HepG2 (cell line): ENCODE measurements around the gene REST. TPM values are rescaled to one million over a fixed set of nuclear protein-coding genes. Genes with fewer than 3 reads are reported as not detected.

Source experiments
- AHDC1 ChIP-seq: sonication (generic); formaldehyde crosslinking; IDR thresholded peaks from 2 replicates; pipeline ENCODE4 v1.5.1; 2020; ENCODE audit warnings: mild to moderate bottlenecking, missing genetic modification reagents, borderline replicate concordance
- ATM ChIP-seq: fragments of 450-650 bp; IDR thresholded peaks from 2 replicates; pipeline ENCODE4 v1.7.1; 2017; ENCODE audit warnings: mild to moderate bottlenecking, borderline replicate concordance
- CCDC6 ChIP-seq: sonication (generic); formaldehyde crosslinking; IDR thresholded peaks from 2 replicates; pipeline ENCODE4 v1.8.1; 2022; ENCODE audit warnings: mild to moderate bottlenecking, missing genetic modification reagents, moderate library complexity
- PAX8 ChIP-seq: sonication (generic); formaldehyde crosslinking; IDR thresholded peaks from 2 replicates; pipeline ENCODE4 v1.8.0; 2022; ENCODE audit warnings: mild to moderate bottlenecking, missing genetic modification reagents, borderline replicate concordance
- POLR2G ChIP-seq: fragments of 200-400 bp; formaldehyde crosslinking; IDR thresholded peaks from 2 replicates; pipeline ENCODE4 v1.6.1; 2018; ENCODE audit warnings: mild to moderate bottlenecking, low read depth, low read length, moderate library complexity
- PRDM15 ChIP-seq: sonication (generic); formaldehyde crosslinking; IDR thresholded peaks from 2 replicates; pipeline ENCODE4 v1.4.0; 2020; ENCODE audit warnings: missing genetic modification reagents
- SP4 ChIP-seq: sonication (generic); formaldehyde crosslinking; IDR thresholded peaks from 2 replicates; pipeline ENCODE4 v1.8.1; 2023; ENCODE audit warnings: mild to moderate bottlenecking, missing genetic modification reagents
- SRSF4 ChIP-seq: fragments of 200-400 bp; formaldehyde crosslinking; IDR thresholded peaks from one replicate; pipeline ENCODE4 v1.6.1; 2018; ENCODE audit warnings: mild to moderate bottlenecking, low read depth, low read length, moderate library complexity; ENCODE audit not compliant: poor library complexity, severe bottlenecking
- ZNF280B ChIP-seq: sonication (generic); formaldehyde crosslinking; IDR thresholded peaks from 2 replicates; pipeline ENCODE4 v1.5.0; 2020; ENCODE audit warnings: missing genetic modification reagents, mild to moderate bottlenecking, borderline replicate concordance
- ZNF3 ChIP-seq: IDR thresholded peaks from 2 replicates; pipeline ENCODE4 v1.7.0; 2017; ENCODE audit warnings: inconsistent platforms
- ZNF543 ChIP-seq: sonication (generic); formaldehyde crosslinking; IDR thresholded peaks from 2 replicates; pipeline ENCODE4 v1.4.0; 2020; ENCODE audit warnings: mild to moderate bottlenecking, missing genetic modification reagents
- ZNF607 ChIP-seq: sonication (generic); formaldehyde crosslinking; IDR thresholded peaks from 2 replicates; pipeline ENCODE4 v1.5.1; 2020; ENCODE audit warnings: missing genetic modification reagents, mild to moderate bottlenecking, borderline replicate concordance
- ZNF740 ChIP-seq: sonication (generic); formaldehyde crosslinking; IDR thresholded peaks from 2 replicates; pipeline ENCODE4 v1.4.0; 2020; ENCODE audit warnings: missing genetic modification reagents
- polyA plus RNA-seq, 8 experiments: library from polyadenylated mRNA; depleted of rRNA in 3 of 8; stranded (reverse) in 7 of 8; unstranded in 1 of 8; fragments of >200 nt; fragmentation: Illumina TruSeq in 4 of 8; extraction: Trizol in 4 of 8; gene quantifications; 2 replicates each; pipeline versions ENCODE4 v1.2.1 to v1.2.3, GENCODE V29; 2011 to 2016; ENCODE audit warnings: low read depth in 4 of 8, missing spikeins in 1 of 8, mixed read lengths in 1 of 8; ENCODE audit not compliant: insufficient read depth in 1 of 8
- total RNA-seq, 5 experiments: library from RNA; depleted of rRNA; stranded (reverse); fragments of >200 nt; fragmentation: Illumina TruSeq; extraction: Trizol; gene quantifications; 2 replicates each; pipeline ENCODE4 v1.2.3, GENCODE V29; 2016; ENCODE audit warnings: low read depth in 1 of 5
- TF ChIP-seq, protein P1 (sequence below): IDR thresholded peaks from 2 replicates; pipeline ENCODE4 v1.6.1; 2016; ENCODE audit warnings: mild to moderate bottlenecking

The REST gene
- total and polyA plus RNA-seq, 2 of the 13 experiments (the other 11 are each of a cell fraction or from before 2014, with no cell fraction given) = 12.7 to 22.4 TPM

DNA sequence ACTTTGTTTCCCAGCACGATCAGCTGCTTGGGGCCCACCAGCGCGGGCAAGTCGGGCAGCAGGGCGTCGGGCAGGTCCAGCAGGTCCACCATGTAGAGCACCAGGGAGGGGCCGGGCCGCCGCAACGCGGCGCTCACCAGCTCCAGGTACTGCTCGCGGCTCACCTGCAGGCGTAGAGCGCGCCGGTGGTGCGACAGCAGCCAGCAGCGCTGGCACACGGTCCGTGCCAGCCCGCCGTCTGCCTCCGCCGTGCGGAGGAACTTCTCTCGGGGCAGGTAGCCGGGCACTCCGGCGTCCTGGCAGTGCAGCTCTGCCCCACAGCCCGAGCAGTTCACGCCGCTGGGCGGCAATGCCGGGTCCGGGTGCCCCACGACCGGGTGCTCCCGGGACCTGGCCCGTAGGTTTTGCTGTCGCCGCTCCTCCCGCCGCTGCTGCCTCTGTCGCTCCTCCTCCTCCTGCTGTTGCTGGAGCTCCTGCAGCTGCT, 69.2 kb downstream of the REST start (continued):
- TF ChIP-seq ATM = no peak
- TF ChIP-seq SP4 (CRISPR knock-in tag) = no peak
- TF ChIP-seq ZNF740 (CRISPR knock-in tag) = no peak
- TF ChIP-seq, protein P1, sequence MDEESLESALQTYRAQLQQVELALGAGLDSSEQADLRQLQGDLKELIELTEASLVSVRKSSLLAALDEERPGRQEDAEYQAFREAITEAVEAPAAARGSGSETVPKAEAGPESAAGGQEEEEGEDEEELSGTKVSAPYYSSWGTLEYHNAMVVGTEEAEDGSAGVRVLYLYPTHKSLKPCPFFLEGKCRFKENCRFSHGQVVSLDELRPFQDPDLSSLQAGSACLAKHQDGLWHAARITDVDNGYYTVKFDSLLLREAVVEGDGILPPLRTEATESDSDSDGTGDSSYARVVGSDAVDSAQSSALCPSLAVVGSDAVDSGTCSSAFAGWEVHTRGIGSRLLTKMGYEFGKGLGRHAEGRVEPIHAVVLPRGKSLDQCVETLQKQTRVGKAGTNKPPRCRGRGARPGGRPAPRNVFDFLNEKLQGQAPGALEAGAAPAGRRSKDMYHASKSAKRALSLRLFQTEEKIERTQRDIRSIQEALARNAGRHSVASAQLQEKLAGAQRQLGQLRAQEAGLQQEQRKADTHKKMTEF (CRISPR knock-in tag) = no peak
- no peak for TF ChIP-seq AHDC1 (CRISPR knock-in tag)
- no peak for TF ChIP-seq ZNF3 (CRISPR knock-in tag)
- peak; percentile 24; the same call in 1 of the 2 replicates for TF ChIP-seq ZNF280B (CRISPR knock-in tag)
- TF ChIP-seq PAX8 (CRISPR knock-in tag) = no peak
- TF ChIP-seq CCDC6 (CRISPR knock-in tag) = 0 out of 2 replicates have a peak, but pooled peaks have one; percentile 38
- no peak for TF ChIP-seq PRDM15 (CRISPR knock-in tag)
- no peak for TF ChIP-seq ZNF607 (CRISPR knock-in tag)
- TF ChIP-seq POLR2G = no peak
- no peak for TF ChIP-seq SRSF4
- TF ChIP-seq ZNF543 (CRISPR knock-in tag) = peak; percentile 89; the same call in 1 of the 2 replicates
